K562 (cell line): ENCODE measurements around the gene WDR20. TPM values are rescaled to one million over a fixed set of nuclear protein-coding genes. Genes with fewer than 3 reads are reported as not detected.

Experiments used
- ATAC-seq: fragments of 200-7000 bp; cut with Tn5 transposase; 3 replicates; pipeline ENCODE4 v1.9.1; 2020; ENCODE audit warnings: moderate library complexity
- BruUV-seq: library from RNA; stranded (reverse); fragments of 400-500 nt; replicated peaks from 2 replicates; lab custom pipeline; 2021; lab: Mats Ljungman, UMichigan
- CTCF ChIA-PET: fragments of 300-600 bp; formaldehyde crosslinking; extraction: SDS; loops from one replicate; lab custom pipeline; 2021; ENCODE audit warnings: low intra/inter-chr PET ratio; lab: Yijun Ruan, JAX
- POLR2A ChIA-PET: fragments of 300-600, 350-650 bp; sonication (Branson Sonifier 250); formaldehyde crosslinking; extraction: SDS; loops from one replicate; lab custom pipeline; 2021; ENCODE audit warnings: antibody characterized with exemption, inconsistent platforms; lab: Yijun Ruan, JAX
- DNase-seq, 4 experiments: peaks; one replicate each; pipeline versions ENCODE4 v3.0.0 to v3.0.0-alpha.2; 2011 to 2018; ENCODE audit warnings: low spot score in 3 of 4, mixed read lengths in 3 of 4; ENCODE audit errors: extremely low read depth in 1 of 4
- FAIRE-seq: peaks from 2 replicates; lab custom pipeline; 2011; peaks lifted over from hg19 to GRCh38; lab: Jason Lieb, UNC
- H2AFZ ChIP-seq: 2 replicates; pipeline ENCODE4 v1.6.0; 2011; ENCODE audit warnings: low read depth, low read length, control low read depth, inconsistent platforms
- H3K27ac ChIP-seq: fragments of 200-600 bp; 3 replicates; pipeline ENCODE4 v1.8.0; 2011; ENCODE audit warnings: low read depth, mild to moderate bottlenecking, control low read depth, inconsistent platforms, low read length, moderate library complexity, mixed read lengths; ENCODE audit errors: extremely low read depth
- H3K27me3 ChIP-seq, 2 experiments: fragments of 300-600 bp in 1 of 2; 2 replicates in 1 of 2; 3 replicates in 1 of 2; pipeline versions ENCODE4 v1.6.0 to v1.8.0; 2011; ENCODE audit warnings: inconsistent platforms in 2 of 2, low read length in 2 of 2, mild to moderate bottlenecking in 1 of 2, mixed read lengths in 1 of 2, moderate library complexity in 1 of 2; ENCODE audit not compliant: control insufficient read depth in 2 of 2, insufficient read depth in 2 of 2
- H3K36me3 ChIP-seq: fragments of 300-600 bp; 3 replicates; pipeline ENCODE4 v1.8.0; 2011; ENCODE audit warnings: mild to moderate bottlenecking, low read length, inconsistent platforms; ENCODE audit not compliant: control insufficient read depth, insufficient read depth
- H3K4me1 ChIP-seq, 2 experiments: fragments of 200-600 bp in 1 of 2; replicated peaks in 1 of 2; 2 replicates in 1 of 2; 3 replicates in 1 of 2; pipeline versions ENCODE4 v1.5.1 to v1.8.0; 2011; ENCODE audit warnings: inconsistent platforms in 2 of 2, low read length in 2 of 2, mild to moderate bottlenecking in 1 of 2, mixed read lengths in 1 of 2, moderate library complexity in 1 of 2; ENCODE audit not compliant: control insufficient read depth in 2 of 2, insufficient read depth in 2 of 2
- H3K4me2 ChIP-seq: 2 replicates; pipeline ENCODE4 v1.6.1; 2011; ENCODE audit warnings: low read length, control low read depth, inconsistent platforms, mixed read lengths; ENCODE audit not compliant: insufficient read depth
- H3K4me3 ChIP-seq: fragments of 200-600 bp; sonication (generic), shearing (Covaris generic); 2 replicates; pipeline ENCODE4 v1.5.1; 2016; ENCODE audit warnings: control low read depth, inconsistent platforms
- H3K79me2 ChIP-seq: fragments of 200-600 bp; 3 replicates; pipeline ENCODE4 v1.8.0; 2011; ENCODE audit warnings: low read length, inconsistent platforms; ENCODE audit not compliant: control insufficient read depth, insufficient read depth
- H3K9ac ChIP-seq, 2 experiments: 2 replicates each; pipeline versions ENCODE4 v1.6.0 to v1.6.1; 2011; ENCODE audit warnings: low read depth in 2 of 2, low read length in 2 of 2, control low read depth in 1 of 2, inconsistent platforms in 1 of 2, mild to moderate bottlenecking in 1 of 2, mixed read lengths in 1 of 2; ENCODE audit not compliant: insufficient read depth in 1 of 2
- H3K9me1 ChIP-seq: one replicate; pipeline ENCODE4 v1.6.0; 2011; ENCODE audit warnings: inconsistent platforms, mild to moderate bottlenecking, low read length, moderate library complexity; ENCODE audit not compliant: control insufficient read depth, insufficient read depth
- H3K9me3 ChIP-seq: replicated peaks from 2 replicates; pipeline ENCODE4 v1.5.1; 2011; ENCODE audit warnings: low read depth, low read length, inconsistent platforms; ENCODE audit not compliant: control insufficient read depth, insufficient read depth
- H4K20me1 ChIP-seq: replicated peaks from 2 replicates; pipeline ENCODE4 v1.6.1; 2011; ENCODE audit warnings: low read length, inconsistent platforms, mixed read lengths; ENCODE audit not compliant: control insufficient read depth, insufficient read depth
- MCM5 ChIP-seq: fragments of 450-650 bp; IDR thresholded peaks from 2 replicates; pipeline ENCODE4 v1.6.1; 2016; ENCODE audit warnings: low read depth
- NONO ChIP-seq, 2 experiments: fragments of 200-400 bp in 1 of 2; fragments of 450-650 bp in 1 of 2; formaldehyde crosslinking in 1 of 2; IDR thresholded peaks; 2 replicates each; pipeline ENCODE4 v1.6.1; 2017; ENCODE audit warnings: low read depth in 2 of 2, mild to moderate bottlenecking in 2 of 2, moderate library complexity in 2 of 2, low read length in 1 of 2
- NR2C1 ChIP-seq, 2 experiments: fragments of 450-650 bp; IDR thresholded peaks; 2 replicates each; pipeline ENCODE4 v1.6.1; 2017; ENCODE audit warnings: mild to moderate bottlenecking in 2 of 2, antibody characterized with exemption in 1 of 2, inconsistent platforms in 1 of 2, missing compliant biosample characterization in 1 of 2, missing genetic modification characterization in 1 of 2
- SMARCB1 ChIP-seq: IDR thresholded peaks from 2 replicates; pipeline ENCODE4 v1.6.1; 2011; ENCODE audit warnings: improper control_type of control experiment, low read depth; ENCODE audit not compliant: insufficient read length
- TAF9B ChIP-seq: fragments of 450-650 bp; IDR thresholded peaks from 2 replicates; pipeline ENCODE4 v1.6.1; 2018; ENCODE audit warnings: mild to moderate bottlenecking; ENCODE audit not compliant: partially characterized antibody
- ZNF449 ChIP-seq: fragments of 250-450 bp; sonication (Bioruptor Pico); IDR thresholded peaks from 2 replicates; pipeline ENCODE4 v1.8.0; 2022; ENCODE audit warnings: moderate library complexity, mild to moderate bottlenecking, inconsistent platforms
- ZNF75A ChIP-seq: fragments of 450-650 bp; formaldehyde crosslinking; IDR thresholded peaks from 2 replicates; pipeline ENCODE4 v1.4.0; 2020; ENCODE audit warnings: mild to moderate bottlenecking
- WGBS: fragments of 100-300 bp; shearing (Covaris generic); methylation state at CpG from one replicate; pipeline ENCODE4 v1.1.6; 2016; ENCODE audit warnings: low coverage, mixed read lengths; ENCODE audit not compliant: insufficient coverage; ENCODE audit errors: missing lambda C conversion rate; 5-methylcytosine and 5-hydroxymethylcytosine counted together
- in situ Hi-C: fragments of 300-500 bp; cut with MboI; formaldehyde crosslinking; loops from 4 replicates; pipeline ENCODE4 v1.15.0; 2018; ENCODE audit warnings: inconsistent platforms, mixed read lengths
- intact Hi-C: fragments of 100-400 bp; cut with micrococcal nuclease; formaldehyde crosslinking; loops from 2 replicates; pipeline ENCODE4 v1.14.2; 2022
- polyA plus RNA-seq, 8 experiments: library from polyadenylated mRNA; depleted of rRNA in 4 of 8; stranded (reverse) in 5 of 8; unstranded in 3 of 8; fragments of >200 nt; fragmentation: Nextera tagmentation in 2 of 8; fragmentation: Illumina TruSeq in 1 of 8; extraction: Ambion mirVana in 2 of 8; extraction: Trizol in 1 of 8; gene quantifications; 2 replicates each; pipeline versions ENCODE4 v1.2.1 to v1.2.3, GENCODE V29; 2011 to 2014; ENCODE audit warnings: inconsistent platforms in 1 of 8, missing spikeins in 1 of 8
- total RNA-seq, 7 experiments: library from RNA; depleted of rRNA in 6 of 7; stranded (reverse); fragments of >200 nt in 6 of 7; fragmentation: Illumina TruSeq in 2 of 7; extraction: Trizol in 2 of 7; gene quantifications; 2 replicates each; pipeline versions ENCODE4 v1.2.1 to v1.2.3, GENCODE V29; 2011 to 2021; ENCODE audit warnings: low replicate concordance in 1 of 7

Gene WDR20
- total and polyA plus RNA-seq, 9 of the 15 experiments (the other 6 are each of a cell fraction or from before 2014, with no cell fraction given) = 7.0 to 15.3 (median 11.8) TPM

- Histone ChIP-seq H3K27me3 (no peaks in the 10 kb centered on the region), H3K36me3 (no peaks in the 10 kb centered on the region), H3K4me3 (no peak overlapping the region), H3K9ac (no peak overlapping the region; a peak in 1 of 4 replicates), H4K20me1 (no peaks in the 10 kb centered on the region), H3K4me2 (no peak overlapping the region), H3K27ac (no peak overlapping the region), H3K9me3 (no peaks in the 10 kb centered on the region), H3K9me1 (no peaks in the 10 kb centered on the region), H2AFZ (no peak overlapping the region), H3K4me1 (peaks cover 13 to 15% of the 10 kb centered on the region in 2 experiments), H3K79me2 (no peaks in the 10 kb centered on the region)
- BruUV-seq = no TSS peak
- ChIA-PET POLR2A (no interaction called here), CTCF (no interaction called here)
- TF ChIP-seq SMARCB1 = no peak
- DNase-seq (no peak), FAIRE-seq (no peak), ATAC-seq (no peak)
- intact Hi-C loops (no loop called here), in situ Hi-C loops (no loop called here)
- 91% methylated on average over 12 of the region's 15 CpGs for WGBS
Observed at GRCh38 chr14:102250636-102251035, 110.9 kb downstream of the WDR20 start.

- no peak for FAIRE-seq
- no peaks in the 10 kb centered on the region for H3K79me2 ChIP-seq
- no peak overlapping the region for H3K4me2 ChIP-seq
- in situ Hi-C loops = no loop called here
- no peaks in the 10 kb centered on the region for H3K27me3 ChIP-seq
- H3K4me3 ChIP-seq = no peak overlapping the region
- peaks cover 16 to 18% of the 10 kb centered on the region in 2 experiments for H3K4me1 ChIP-seq
- intact Hi-C loops = no loop called here
- H3K9ac ChIP-seq = no peak overlapping the region
- POLR2A ChIA-PET = no interaction called here
- no peaks in the 10 kb centered on the region for H3K9me3 ChIP-seq
- TF ChIP-seq ZNF449 (CRISPR knock-in tag) (no peak), TAF9B (no peak), ZNF75A (CRISPR knock-in tag) (no peak), MCM5 (no peak), NONO (IDR thresholded peaks at IDR 0.05; ENCODE audit: low read depth in 2 of 2, low read length in 1 of 2) (no peak), NR2C1 (IDR thresholded peaks at IDR 0.05) (no peak), NR2C1 (tag; IDR thresholded peaks at IDR 0.05) (no peak)
- TF ChIP-seq, all 486 proteins: peak for 0
- Histone ChIP-seq H4K20me1 (no peaks in the 10 kb centered on the region), H2AFZ (no peak overlapping the region), H3K9me1 (no peaks in the 10 kb centered on the region), H3K27ac (no peak overlapping the region), H3K36me3 (no peaks in the 10 kb centered on the region)
- WGBS = 80% methylated on average over 8 of the region's 8 CpGs
- ATAC-seq = no peak
- CTCF ChIA-PET = no interaction called here
- DNase-seq = no peak
- BruUV-seq = no TSS peak
Observed at GRCh38 chr14:102251161-102251560, 111.5 kb downstream of the WDR20 start.
